NT2/D1 (cell line): Measurements from ENCODE around the gene F3.

Source experiments
- SUZ12 ChIP-seq: IDR thresholded peaks from 2 replicates; pipeline ENCODE4 v1.6.1; 2011; ENCODE audit not compliant: insufficient read length, insufficient read depth; ENCODE audit errors: extremely low read depth
- YY1 ChIP-seq: IDR thresholded peaks from 2 replicates; pipeline ENCODE4 v1.6.1; 2011; ENCODE audit not compliant: insufficient read length, insufficient read depth
- ZNF274 ChIP-seq: IDR thresholded peaks from 2 replicates; pipeline ENCODE4 v1.6.1; 2011; ENCODE audit warnings: mild to moderate bottlenecking, low read depth, low read length

GRCh38 chr1:94479682-94480081, 61.9 kb downstream of the F3 start:
- TF ChIP-seq SUZ12 = no peak
- no peak for TF ChIP-seq YY1
- TF ChIP-seq ZNF274 = no peak
